HG02852 (cell line): ENCODE data around the gene MYL11.
"Not testable (repeated sequence)": the region's sequence is repeated elsewhere in the genome, so short reads cannot be mapped to it uniquely, and the experiment has no call there.

Experiments used
- ATAC-seq: cut with Tn5 transposase; IDR thresholded peaks from one replicate; pipeline ENCODE4 v1.9.1; 2021; ENCODE audit warnings: mild to moderate bottlenecking, moderate library complexity; ENCODE audit not compliant: unreplicated experiment

The MYL11 gene

DNA sequence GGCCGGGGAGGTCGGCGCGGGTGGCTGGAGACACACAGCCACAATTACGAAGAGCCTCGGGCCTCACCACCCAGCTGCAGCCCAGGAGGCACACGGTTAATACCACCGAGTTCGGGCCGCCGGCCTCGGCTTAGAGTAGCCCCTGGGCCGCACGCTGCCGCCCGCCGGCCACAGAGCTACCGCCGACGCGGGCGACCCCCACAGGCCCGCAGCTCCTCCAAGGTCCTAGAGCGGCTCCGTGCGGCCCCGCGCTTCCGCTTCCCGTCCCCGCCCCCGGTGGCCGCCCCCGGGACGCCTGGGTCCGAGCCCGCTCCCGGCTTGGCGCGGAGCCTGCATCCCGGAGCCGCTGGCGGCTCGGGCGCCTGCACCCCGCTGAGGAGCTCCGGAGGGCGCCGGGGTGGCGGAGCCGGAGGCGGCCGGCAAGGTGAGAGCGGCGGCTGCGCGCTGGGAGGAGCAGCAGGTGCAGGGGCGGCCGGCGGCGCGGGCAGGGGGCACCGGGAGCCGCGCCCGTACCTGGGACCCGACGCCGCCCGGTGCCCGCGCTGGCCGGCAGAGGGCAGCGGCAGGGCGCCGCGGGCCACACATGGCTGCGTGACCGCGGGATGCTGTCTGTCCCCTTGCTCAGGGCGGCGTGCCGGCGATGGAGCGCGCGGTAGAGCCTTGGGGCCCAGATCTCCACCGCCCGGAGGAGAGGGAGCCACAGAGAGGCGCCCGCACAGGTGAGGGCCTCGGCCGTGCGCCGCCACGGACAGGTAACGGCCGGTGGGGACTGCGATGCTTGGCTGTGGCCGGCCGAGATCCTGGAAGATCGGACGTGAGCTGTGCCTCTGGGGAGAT lies 20.8 kb downstream of the MYL11 start, which contains the start of gene ZNF48:
TSS of gene ZNF48 (plus strand) at position 266 of the 837 bp plus-strand sequence. CDS start at position 641, 375 bp downstream.
- peak; percentile 62 for ATAC-seq

DNA sequence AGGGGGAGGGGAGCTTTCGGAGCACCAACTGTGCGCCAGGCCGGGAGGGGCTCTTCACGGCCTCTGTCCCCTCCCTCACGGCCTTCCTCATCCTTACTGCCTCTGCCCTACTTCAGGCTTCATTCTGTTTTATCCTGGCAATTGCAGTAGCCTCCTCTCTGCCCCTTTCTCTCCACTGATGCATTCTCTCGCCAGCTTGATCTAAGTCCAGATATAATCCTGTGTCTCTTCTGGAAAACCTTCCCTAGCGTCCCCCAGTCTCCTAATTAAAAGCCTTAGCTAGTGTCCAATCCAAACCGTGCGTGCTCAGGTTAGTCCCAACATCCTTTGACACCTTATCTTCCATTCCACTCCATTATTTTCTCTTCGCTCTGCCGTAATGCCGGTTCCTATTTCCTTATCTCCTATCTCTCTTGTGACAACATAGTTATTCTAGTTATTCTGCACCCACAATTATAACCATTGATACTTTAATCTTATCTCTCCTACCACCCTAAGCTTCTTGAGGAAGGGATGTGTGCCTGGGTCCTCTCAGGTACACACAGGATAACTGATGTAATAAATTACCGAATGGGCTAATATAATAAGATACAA lies 21.5 kb downstream of the MYL11 start:
- ATAC-seq, result peak; percentile 13

DNA sequence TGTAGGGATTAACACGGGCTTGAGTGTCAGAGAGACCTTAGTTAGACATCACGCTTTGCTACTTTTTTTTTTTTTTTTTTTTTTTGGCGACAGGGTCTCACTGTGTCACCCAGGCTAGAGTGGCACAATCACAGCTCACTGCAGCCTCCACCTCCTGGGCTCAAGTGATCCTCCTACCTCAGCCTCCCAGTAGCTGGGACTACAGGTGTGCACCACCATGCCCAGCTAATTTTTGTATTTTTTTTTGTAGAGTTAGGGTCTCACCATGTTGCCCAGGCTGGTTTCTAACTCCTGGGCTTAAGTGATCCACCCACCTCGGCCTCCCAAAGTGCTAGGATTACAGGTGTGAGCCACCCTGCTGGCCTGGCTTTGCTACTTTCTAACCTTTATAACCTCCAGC lies 22.0 kb downstream of the MYL11 start:
- ATAC-seq, result not testable (repeated sequence)

DNA sequence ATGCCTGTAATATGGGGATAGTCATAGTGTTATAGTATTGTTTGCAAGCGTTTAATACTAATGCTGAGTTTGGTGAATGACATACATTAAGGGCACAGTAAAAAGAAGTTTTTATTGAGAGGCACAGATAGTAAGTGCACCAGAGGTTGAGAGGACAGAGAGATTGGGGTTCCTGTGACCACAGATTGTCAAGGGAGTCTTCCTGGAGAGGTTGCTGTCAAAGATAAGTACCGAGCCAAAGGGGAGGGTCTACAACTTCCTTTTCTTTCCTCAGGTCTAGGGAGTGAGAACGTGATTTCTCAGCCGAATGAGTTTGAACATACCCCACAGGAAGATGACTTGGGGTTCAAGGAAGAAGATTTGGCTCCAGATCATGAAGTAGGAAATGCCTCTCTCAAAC lies 22.5 kb downstream of the MYL11 start:
- no peak for ATAC-seq

DNA sequence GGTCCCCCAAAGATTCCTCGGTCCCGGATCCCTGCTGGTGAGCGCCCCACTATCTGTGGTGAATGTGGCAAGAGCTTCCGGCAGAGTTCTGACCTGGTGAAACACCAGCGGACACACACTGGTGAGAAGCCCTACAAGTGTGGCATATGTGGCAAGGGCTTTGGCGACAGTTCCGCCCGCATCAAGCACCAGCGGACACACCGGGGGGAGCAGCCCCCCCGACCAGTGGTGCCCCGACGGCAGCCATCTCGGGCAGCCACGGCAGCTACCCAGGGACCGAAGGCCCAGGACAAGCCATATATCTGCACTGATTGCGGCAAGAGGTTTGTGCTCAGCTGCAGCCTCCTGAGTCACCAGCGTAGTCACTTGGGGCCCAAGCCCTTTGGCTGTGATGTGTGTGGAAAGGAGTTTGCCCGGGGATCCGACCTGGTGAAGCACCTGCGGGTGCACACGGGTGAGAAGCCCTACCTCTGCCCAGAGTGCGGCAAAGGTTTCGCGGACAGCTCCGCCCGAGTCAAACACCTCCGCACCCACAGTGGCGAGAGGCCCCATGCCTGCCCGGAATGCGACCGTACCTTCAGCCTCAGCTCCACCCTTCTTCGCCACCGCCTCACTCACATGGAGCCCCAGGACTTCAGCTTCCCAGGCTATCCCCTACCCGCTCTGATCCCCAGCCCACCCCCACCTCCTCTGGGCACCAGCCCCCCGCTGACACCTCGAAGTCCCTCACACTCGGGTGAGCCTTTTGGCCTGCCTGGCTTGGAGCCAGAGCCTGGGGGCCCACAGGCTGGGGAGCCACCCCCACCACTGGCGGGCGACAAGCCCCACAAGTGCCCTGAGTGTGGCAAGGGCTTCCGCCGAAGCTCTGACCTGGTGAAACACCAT lies 23.4 kb downstream of the MYL11 start:
- no peak for ATAC-seq

DNA sequence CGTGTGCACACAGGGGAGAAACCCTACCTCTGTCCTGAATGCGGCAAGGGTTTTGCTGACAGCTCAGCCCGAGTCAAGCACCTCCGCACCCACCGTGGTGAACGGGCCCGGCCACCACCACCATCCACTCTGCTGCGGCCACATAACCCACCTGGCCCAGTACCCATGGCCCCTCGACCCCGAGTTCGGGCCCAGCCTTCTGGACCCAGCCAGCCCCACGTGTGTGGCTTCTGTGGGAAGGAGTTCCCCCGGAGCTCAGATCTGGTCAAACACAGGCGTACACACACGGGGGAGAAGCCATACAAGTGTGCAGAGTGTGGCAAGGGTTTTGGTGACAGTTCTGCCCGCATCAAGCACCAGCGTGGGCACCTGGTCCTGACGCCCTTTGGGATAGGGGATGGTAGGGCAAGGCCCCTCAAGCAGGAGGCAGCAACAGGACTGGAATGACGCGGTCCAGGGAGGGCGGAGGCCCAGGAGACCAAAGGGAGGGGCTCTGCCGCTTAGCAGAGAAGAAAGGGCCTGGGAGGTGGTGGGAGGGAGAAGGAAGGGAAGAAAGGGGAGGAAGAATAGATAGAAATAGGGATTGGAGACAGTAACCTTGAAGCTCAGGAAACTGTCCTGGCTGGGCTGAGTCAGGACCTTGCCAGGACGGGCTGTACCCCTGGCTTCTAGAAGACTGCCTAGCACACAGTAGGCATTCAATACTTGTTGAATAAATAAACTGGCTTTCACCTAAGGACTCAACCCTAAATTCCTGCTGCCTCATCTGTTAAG lies 24.2 kb downstream of the MYL11 start:
- ATAC-seq, result no peak

DNA sequence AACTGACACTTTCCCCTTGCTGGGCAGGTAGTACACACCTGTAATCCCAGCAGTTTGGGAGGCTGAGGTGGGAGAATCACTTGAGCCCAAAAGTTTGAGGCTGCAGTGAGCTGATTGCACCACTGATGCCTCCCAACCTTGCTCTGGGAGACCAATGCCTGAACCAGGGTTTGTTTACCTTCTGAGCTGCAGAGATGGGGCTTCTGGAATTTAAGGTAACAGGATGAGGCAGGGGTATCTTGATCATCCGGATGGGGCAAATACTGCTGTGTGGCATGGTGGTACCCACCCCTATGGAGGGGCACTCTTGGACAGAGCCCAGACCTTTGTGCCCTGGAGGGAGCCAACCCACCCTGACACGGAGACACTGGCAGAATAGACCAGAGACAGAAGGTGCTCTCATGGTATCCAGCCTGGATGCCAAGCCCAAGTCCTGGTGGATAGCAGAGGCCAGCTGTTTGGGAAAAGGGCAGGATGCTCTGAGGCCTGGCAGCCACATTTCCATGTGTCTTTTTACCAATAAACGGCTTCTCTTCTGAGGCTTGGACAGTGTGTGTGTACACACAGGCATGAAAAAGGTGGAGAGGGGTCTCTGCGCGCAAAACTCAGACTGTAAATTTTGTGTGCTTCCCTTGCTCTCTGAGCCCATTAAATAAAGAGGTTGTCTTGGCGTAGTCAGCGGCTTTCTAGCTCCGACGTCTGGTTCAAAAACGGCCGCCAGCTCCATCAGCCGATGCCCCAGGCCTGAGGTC lies 25.0 kb downstream of the MYL11 start:
- ATAC-seq, result peak; percentile 8

DNA sequence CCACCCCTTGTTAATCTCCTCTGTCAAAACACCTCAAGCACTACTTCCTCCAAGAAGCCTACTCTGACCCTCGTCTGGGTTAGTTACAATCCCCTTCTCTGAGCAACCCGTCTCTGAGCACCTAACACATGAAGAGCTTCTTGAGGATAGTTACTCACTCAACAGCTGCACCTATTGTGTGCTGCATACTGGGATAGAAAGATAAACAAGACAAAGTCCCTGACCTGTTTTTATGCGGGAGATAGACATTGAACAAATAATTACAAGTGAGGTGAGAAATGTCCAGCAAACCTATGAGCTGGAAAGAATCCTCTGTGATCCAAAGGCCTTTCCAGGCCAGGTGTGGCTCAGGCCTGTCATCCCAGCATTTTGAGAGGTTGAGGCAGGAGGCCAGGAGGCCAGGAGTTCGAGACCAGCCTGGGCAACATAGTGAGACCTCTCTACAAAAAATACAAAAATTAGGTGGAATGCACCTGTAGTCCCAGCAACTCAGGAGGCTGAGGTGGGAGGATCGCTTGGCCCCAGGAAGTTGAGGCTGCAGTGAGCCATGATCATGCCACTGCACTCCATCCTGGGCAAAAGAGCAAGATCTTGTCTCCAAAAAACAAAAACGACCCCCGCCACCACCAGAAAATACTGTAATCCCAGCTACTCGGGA lies 27.3 kb downstream of the MYL11 start:
- ATAC-seq, result no peak

DNA sequence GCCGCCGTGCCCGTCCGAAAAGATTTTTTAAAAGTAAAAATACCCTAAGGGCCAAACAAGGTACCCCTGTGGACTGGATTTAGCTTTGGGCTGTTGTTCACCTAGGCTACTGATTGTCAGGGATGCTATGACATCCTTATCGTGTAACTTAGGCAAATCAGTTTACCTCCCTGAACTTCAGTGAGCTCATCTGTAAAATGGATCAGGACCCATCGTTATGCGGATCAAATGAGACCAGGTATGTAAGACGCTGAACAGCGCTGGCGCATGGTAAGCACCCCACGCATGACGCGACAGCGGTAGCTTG lies 32.1 kb downstream of the MYL11 start:
- peak; percentile 4 for ATAC-seq

DNA sequence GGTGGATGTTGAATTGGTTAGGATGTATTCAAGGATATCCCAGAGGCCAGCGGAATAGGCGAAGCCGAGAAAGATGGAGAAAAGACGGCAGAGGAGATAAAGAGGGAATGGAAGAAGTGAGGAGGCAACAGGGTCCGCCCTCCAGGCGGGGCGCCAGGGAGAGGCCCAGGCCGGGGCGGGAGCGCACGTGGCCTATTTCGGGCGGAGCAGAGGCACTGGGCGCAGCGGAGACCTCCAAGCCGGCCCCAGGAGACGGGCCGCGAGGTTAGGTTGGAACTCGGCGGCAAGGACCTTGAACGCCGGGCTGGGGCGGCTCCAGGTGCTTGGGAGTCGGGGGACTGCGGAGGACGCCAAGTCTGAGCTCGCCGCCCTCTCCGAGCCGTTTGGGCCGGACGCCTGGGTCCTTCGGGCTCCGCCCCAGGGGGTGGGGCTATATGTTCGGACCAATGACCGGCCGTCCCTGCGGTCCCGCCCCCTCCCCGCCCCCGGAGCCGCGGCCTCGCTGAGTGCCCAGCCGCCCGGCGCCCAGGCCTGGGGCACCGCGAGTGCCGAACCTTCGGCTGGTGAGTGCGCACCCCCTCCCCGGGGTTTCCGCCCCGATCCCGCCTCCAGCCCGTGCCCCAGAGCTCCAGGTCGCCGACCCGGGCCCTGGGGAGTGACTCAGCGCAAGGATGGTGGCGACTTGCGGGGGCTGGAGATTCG lies 32.7 kb downstream of the MYL11 start, which contains the start of gene ZNF771:
TSS of gene ZNF771 (plus strand) at position 505 of the 702 bp plus-strand sequence. CDS start 448 bp downstream, outside the sequence.
- ATAC-seq, result peak; percentile 76

DNA sequence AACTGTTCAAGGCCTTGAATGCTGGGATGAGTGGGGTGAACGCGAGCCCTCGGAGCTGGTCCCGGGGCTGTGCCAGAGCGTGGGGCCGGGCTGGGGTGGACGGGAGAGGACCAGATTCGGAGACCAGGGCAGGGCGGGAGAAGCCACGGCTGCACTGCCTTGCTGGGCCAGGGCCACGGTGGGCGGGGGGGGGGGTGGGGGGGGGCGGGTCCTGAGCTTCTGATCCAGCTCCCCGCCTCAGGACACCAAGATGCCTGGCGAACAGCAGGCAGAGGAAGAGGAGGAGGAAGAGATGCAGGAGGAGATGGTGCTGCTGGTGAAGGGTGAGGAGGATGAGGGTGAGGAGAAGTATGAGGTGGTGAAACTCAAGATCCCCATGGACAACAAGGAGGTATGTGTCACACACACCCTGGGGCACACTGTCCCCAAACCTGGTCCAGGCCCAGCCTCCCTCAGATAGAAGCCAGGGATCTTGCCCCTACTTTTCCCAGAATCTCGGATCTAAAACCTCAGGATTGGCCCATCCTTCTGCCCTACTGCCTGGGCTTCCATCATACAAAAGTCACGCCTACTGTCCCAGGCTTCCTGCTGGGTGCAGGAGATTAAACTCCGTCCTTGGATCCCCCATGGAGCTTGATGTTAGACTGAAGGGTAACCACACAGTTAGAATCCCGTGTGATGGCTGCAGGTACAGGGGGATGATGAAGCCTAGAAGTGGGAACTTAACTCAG lies 33.4 kb downstream of the MYL11 start:
- ATAC-seq, result no peak

DNA sequence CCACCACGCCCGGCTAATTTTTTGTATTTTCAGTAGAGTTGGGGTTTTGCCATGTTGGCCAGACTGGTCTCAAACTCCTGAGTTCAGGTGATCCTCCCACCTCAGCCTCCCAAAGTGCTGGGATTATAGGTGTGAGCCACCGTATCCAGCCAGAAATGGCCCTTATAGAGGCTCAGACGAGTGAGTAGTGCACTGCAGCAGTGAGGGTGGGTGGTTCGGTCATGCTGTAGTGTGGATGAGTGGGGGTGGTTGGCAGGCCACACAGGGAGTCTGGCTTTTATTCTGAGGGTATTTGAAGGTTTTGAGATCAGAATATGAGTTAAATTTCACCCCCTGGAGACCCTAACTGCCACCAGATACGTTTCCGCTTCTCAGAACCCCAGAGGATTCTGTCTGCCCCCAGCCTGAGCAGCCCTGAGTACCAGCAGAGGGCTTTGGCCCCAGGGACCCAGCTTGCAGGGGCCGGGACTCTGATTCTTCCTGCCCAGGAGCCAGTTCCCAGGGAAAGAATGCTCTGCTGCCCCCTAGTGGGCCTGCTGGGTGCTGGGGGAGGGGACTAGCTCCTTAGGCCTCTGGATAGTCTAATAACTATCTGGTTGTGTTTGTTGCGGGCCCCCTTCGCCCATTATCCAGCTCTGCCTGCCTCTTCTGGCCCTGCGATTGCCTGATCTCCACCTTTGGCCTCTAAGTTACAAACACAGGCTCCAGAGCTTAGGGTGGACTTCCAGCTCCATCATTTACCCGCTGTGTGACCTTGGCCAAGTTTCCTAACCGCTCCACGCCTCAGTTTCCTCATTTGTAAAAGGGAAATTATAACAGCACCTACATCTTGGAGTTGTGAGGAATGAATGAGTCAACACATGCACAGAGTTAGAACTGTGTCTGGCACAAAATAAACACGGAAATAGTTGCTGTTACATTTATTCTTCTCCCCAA lies 34.8 kb downstream of the MYL11 start:
- no peak for ATAC-seq

DNA sequence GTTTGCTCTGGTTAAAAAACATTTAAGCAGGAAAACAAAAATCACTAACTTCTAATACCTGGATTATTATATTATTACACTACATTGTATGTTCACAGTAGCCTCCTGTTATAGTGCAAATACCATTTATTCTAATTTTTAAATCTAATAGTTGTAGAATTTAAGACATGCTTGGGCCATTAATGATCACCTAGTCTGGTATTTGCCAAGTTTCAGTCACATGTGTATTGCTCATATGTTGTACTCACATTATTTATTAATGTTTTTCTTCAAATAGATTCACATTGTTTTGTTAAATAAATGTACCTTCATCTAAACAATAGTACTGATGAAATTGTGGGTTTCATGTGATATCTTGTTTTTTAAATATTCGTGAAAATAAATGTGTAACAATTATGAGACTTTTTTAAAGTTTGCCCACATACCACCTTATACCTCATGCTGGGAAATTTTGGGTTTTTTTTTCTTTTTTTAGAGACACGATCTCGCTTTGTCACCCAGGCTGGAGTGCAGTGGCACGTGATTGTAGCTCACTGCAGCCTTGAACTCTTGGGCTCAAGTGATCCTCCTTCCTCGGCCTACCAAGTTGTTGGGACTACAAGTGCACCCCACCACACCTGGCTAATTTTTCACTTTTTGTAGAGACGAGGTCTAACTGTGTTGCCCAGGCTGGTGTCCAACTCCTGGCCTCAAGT lies 38.7 kb downstream of the MYL11 start:
- ATAC-seq, result no peak

DNA sequence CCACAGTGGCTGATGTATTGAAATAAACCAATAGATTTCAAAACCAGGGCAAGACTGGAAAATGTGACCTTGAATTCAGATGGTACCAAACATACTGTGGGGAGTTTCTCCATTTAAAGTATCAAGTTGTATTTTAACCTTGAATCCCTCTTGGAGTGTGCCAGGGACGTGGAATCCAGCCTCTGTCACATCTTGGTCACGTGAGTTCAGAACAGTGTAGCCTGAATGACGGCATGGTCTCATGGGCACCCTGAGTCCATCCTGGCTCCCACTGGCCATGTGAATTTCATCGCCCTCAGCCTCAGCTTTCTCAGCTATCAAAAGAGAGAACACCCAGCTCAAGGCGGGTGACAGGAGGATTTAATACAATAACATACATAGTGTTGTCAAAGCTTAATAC lies 39.6 kb downstream of the MYL11 start:
- ATAC-seq, result no peak

DNA sequence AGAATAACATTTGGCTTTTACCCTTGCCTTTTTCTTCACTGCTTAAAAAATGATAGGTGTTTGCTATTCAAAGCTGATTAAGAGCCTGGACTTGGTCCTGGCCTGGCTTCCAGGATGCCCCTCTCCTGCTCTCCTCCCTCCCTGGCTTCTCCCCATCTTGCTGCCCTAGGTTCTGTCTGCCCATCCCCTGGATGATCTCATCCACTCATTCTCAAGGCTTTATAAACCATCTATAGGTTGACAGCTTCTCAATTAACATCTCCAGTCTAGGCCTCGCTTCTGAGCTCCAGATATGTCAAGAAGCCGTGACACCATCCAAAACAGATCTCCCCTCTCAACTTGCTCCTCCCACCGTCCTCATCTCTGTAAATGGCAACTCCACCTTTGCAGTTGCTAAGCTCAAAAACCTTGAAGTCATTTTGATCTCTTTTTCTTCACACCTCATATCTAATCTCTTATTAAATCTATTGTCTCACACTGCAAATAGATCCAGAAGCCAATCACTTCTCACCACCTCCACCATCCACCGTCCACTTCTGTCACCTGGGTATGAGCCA lies 41.5 kb downstream of the MYL11 start:
- no peak for ATAC-seq
